Measurements from ENCODE around the gene AFF2. TPM values are rescaled to one million over a fixed set of nuclear protein-coding genes. Genes with fewer than 3 reads are reported as not detected.

AFF2 gene
- total RNA-seq, 1 experiment from 2014 or later: 0.05 TPM

DNA sequence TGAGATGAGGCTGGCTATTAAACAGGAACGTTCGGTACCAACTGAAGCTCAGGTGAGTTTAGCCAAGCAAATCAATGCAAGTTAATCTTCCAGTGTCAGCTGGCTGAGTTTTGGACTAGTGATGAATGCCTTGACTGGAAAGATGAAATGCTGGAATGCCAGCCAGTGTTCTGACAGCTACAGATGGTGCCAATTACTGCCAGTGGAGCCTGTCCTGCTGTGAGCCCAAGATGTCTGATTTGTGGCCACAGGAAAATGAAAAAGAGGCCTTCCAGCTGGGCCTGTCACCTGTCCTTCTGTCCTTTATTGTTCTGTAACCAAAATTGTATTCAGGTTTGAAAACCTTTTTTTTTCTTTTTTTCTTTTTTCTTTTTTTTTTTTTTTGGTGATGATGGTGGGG lies 223.1 kb downstream of the AFF2 start:
- H3K4me2 ChIP-seq (ENCODE audit: low read length): no peak overlapping the region
- H3K4me3 ChIP-seq (replicated peaks in 1 of 2; ENCODE audit: low read depth in 1 of 2, low read length in 2 of 2): no peak overlapping the region
- POLR2A ChIA-PET: no interaction called here
- no peak overlapping the region for H3K9ac ChIP-seq (ENCODE audit: low read length)
- H3K9me2 ChIP-seq (ENCODE audit: insufficient read depth): no peaks in the 10 kb centered on the region
- intact Hi-C loops (cut with micrococcal nuclease): no loop called here
- H4K20me1 ChIP-seq (ENCODE audit: insufficient read depth): no peaks in the 10 kb centered on the region
- CTCF ChIA-PET: no interaction called here
- TF ChIP-seq ZFX (IDR thresholded peaks at IDR 0.05) (no peak), YY1 (IDR thresholded peaks at IDR 0.05; ENCODE audit: extremely low read depth, insufficient replicate concordance, low read depth, low read length) (no peak), SIN3A (IDR thresholded peaks at IDR 0.05; ENCODE audit: low read depth) (no peak), ELF1 (IDR thresholded peaks at IDR 0.05; ENCODE audit: borderline replicate concordance, low read depth) (no peak), FOSL1 (IDR thresholded peaks at IDR 0.05; ENCODE audit: low read depth) (no peak), CEBPB (IDR thresholded peaks at IDR 0.05; ENCODE audit: low read depth) (no peak)
- TF ChIP-seq, protein P1, sequence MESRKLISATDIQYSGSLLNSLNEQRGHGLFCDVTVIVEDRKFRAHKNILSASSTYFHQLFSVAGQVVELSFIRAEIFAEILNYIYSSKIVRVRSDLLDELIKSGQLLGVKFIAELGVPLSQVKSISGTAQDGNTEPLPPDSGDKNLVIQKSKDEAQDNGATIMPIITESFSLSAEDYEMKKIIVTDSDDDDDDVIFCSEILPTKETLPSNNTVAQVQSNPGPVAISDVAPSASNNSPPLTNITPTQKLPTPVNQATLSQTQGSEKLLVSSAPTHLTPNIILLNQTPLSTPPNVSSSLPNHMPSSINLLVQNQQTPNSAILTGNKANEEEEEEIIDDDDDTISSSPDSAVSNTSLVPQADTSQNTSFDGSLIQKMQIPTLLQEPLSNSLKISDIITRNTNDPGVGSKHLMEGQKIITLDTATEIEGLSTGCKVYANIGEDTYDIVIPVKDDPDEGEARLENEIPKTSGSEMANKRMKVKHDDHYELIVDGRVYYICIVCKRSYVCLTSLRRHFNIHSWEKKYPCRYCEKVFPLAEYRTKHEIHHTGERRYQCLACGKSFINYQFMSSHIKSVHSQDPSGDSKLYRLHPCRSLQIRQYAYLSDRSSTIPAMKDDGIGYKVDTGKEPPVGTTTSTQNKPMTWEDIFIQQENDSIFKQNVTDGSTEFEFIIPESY (IDR thresholded peaks at IDR 0.05; ENCODE audit: extremely low read depth, insufficient replicate concordance, low read length): no peak
- TF ChIP-seq, protein P2, sequence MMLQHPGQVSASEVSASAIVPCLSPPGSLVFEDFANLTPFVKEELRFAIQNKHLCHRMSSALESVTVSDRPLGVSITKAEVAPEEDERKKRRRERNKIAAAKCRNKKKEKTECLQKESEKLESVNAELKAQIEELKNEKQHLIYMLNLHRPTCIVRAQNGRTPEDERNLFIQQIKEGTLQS (IDR thresholded peaks at IDR 0.05): no peak
- no peaks in the 10 kb centered on the region for H3K27me3 ChIP-seq (ENCODE audit: insufficient read depth, low read length)
- ATAC-seq (no peak), DNase-seq (ENCODE audit: low read depth, low spot score) (no peak)
- H3K27ac ChIP-seq (ENCODE audit: low read depth, low read length): no peak overlapping the region
- no peaks in the 10 kb centered on the region for H3K36me3 ChIP-seq (ENCODE audit: control insufficient read depth in 1 of 2, insufficient read depth in 2 of 2, low read length in 2 of 2)
- no peaks in the 10 kb centered on the region; a peak in 1 of 4 replicates for H3K9me3 ChIP-seq (ENCODE audit: control insufficient read depth in 1 of 2, insufficient read depth in 1 of 2, low read depth in 1 of 2, low read length in 2 of 2)
- no peaks in the 10 kb centered on the region for H3K79me2 ChIP-seq (ENCODE audit: insufficient read depth, low read length)
- H2AFZ ChIP-seq (ENCODE audit: low read depth, low read length, poor library complexity, severe bottlenecking): no peak overlapping the region
- RAD21 ChIA-PET (ENCODE audit: low non-redundant PET in 1 of 2, low total read pairs in 2 of 2, uncharacterized antibody in 2 of 2, unreplicated experiment in 2 of 2): no interaction called here
- H3K4me1 ChIP-seq (ENCODE audit: control insufficient read depth in 1 of 2, insufficient read depth in 2 of 2, low read length in 2 of 2): no peaks in the 10 kb centered on the region
- BruUV-seq (replicated peaks): no TSS peak

DNA sequence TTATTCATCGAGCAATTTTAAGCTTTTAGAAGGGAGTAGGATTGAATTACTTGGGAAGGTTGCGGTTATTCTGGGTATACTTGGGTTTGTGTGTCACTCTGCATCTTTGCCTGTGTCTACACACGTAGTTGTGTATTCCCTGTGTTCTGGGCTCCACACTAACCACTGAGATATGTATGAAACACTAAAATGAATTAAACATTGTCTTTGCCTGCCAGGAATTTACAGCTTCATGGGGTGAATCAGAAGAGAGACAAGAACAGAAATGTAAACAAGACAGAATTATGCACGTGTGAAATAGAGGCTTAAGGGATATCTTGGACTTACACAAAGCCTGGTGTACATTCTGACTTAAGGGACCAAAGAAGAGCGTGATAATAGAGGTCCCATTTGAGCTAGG lies 228.5 kb downstream of the AFF2 start:
- BruUV-seq (replicated peaks): no TSS peak
- TF ChIP-seq, protein P3, sequence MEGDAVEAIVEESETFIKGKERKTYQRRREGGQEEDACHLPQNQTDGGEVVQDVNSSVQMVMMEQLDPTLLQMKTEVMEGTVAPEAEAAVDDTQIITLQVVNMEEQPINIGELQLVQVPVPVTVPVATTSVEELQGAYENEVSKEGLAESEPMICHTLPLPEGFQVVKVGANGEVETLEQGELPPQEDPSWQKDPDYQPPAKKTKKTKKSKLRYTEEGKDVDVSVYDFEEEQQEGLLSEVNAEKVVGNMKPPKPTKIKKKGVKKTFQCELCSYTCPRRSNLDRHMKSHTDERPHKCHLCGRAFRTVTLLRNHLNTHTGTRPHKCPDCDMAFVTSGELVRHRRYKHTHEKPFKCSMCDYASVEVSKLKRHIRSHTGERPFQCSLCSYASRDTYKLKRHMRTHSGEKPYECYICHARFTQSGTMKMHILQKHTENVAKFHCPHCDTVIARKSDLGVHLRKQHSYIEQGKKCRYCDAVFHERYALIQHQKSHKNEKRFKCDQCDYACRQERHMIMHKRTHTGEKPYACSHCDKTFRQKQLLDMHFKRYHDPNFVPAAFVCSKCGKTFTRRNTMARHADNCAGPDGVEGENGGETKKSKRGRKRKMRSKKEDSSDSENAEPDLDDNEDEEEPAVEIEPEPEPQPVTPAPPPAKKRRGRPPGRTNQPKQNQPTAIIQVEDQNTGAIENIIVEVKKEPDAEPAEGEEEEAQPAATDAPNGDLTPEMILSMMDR (IDR thresholded peaks at IDR 0.05 in 2 of 3, conservative IDR thresholded peaks at IDR 0.05 in 1 of 3; ENCODE audit: borderline replicate concordance in 1 of 3, insufficient read depth in 1 of 3, low read depth in 2 of 3, low read length in 2 of 3): no peak
- TF ChIP-seq YY1 (IDR thresholded peaks at IDR 0.05; ENCODE audit: extremely low read depth, insufficient replicate concordance, low read depth, low read length) (no peak), ZNF274 (IDR thresholded peaks at IDR 0.05; ENCODE audit: low read depth, low read length) (no peak), RAD21 (IDR thresholded peaks at IDR 0.05; ENCODE audit: low read depth) (no peak), ZFX (IDR thresholded peaks at IDR 0.05) (no peak), SP1 (IDR thresholded peaks at IDR 0.05; ENCODE audit: low read depth) (no peak)
- TF ChIP-seq, protein P4, sequence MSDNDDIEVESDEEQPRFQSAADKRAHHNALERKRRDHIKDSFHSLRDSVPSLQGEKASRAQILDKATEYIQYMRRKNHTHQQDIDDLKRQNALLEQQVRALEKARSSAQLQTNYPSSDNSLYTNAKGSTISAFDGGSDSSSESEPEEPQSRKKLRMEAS (IDR thresholded peaks at IDR 0.05): no peak
- TF ChIP-seq, protein P2 (IDR thresholded peaks at IDR 0.05): no peak
- DNase-seq (ENCODE audit: low read depth, low spot score): no peak
- POLR2A ChIA-PET: no interaction called here
- H3K4me2 ChIP-seq (ENCODE audit: low read length): no peak overlapping the region
- no peaks in the 10 kb centered on the region for H3K9me2 ChIP-seq (ENCODE audit: insufficient read depth)
- H3K4me1 ChIP-seq (ENCODE audit: control insufficient read depth in 1 of 2, insufficient read depth in 2 of 2, low read length in 2 of 2): no peaks in the 10 kb centered on the region
- ATAC-seq: no peak
- H3K27me3 ChIP-seq (ENCODE audit: insufficient read depth, low read length): no peaks in the 10 kb centered on the region
- no peaks in the 10 kb centered on the region for H3K36me3 ChIP-seq (ENCODE audit: control insufficient read depth in 1 of 2, insufficient read depth in 2 of 2, low read length in 2 of 2)
- intact Hi-C loops (cut with micrococcal nuclease): no loop called here
- H3K27ac ChIP-seq (ENCODE audit: low read depth, low read length): no peak overlapping the region
- H3K9ac ChIP-seq (ENCODE audit: low read length): no peak overlapping the region
- H3K9me3 ChIP-seq (ENCODE audit: control insufficient read depth in 1 of 2, insufficient read depth in 1 of 2, low read depth in 1 of 2, low read length in 2 of 2): no peaks in the 10 kb centered on the region; a peak in 1 of 4 replicates
- no peak overlapping the region for H2AFZ ChIP-seq (ENCODE audit: low read depth, low read length, poor library complexity, severe bottlenecking)
- no peaks in the 10 kb centered on the region for H4K20me1 ChIP-seq (ENCODE audit: insufficient read depth)
- RAD21 ChIA-PET (ENCODE audit: low non-redundant PET in 1 of 2, low total read pairs in 2 of 2, uncharacterized antibody in 2 of 2, unreplicated experiment in 2 of 2): no interaction called here
- CTCF ChIA-PET: no interaction called here
- H3K79me2 ChIP-seq (ENCODE audit: insufficient read depth, low read length): no peaks in the 10 kb centered on the region
- no peak overlapping the region for H3K4me3 ChIP-seq (replicated peaks in 1 of 2; ENCODE audit: low read depth in 1 of 2, low read length in 2 of 2)

Measured in HCT116 (cell line).